DMS53 (cell line): ENCODE results near the gene SERINC5.
A peak's percentile ranks its signal among the peaks of the same experiment; 100 is the strongest.

Experiments used
- DNase-seq: peaks from one replicate; lab custom pipeline; 2025; lab: John Stamatoyannopoulos, UW

The SERINC5 gene

GRCh38 chr5:80093796-80094195, 162.1 kb downstream of the SERINC5 start:
- peak; percentile 23 for DNase-seq

- no peak for DNase-seq
Observed at GRCh38 chr5:80092486-80093107, 163.3 kb downstream of the SERINC5 start.

- peak; percentile 74 for DNase-seq
Observed at GRCh38 chr5:80091792-80092192, 164.1 kb downstream of the SERINC5 start.

GRCh38 chr5:80090884-80091166, 165.0 kb downstream of the SERINC5 start:
- DNase-seq, result no peak

GRCh38 chr5:80083101-80083890, 172.6 kb downstream of the SERINC5 start:
- peak; percentile 91 for DNase-seq

GRCh38 chr5:80082731-80083100, 173.1 kb downstream of the SERINC5 start:
- peak; percentile 90 for DNase-seq

DNA sequence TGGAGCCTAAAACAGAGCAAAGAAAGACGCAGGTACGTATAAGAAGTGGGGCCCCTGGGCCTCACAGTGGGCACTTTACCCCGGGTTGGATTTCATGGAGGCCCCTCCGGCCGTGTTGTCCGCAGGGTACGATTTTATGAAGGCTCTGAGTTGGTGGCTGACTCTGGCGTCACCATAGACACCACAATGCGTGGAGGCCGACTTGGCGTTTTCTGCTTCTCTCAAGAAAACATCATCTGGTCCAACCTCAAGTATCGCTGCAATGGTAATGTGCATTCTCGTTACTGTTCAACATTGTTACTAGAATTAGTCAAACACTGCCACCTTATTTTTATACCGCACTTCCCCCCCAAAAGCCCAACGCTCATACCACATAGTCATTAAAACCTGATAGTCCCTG, 173.6 kb downstream of the SERINC5 start:
- DNase-seq, result no peak

DNA sequence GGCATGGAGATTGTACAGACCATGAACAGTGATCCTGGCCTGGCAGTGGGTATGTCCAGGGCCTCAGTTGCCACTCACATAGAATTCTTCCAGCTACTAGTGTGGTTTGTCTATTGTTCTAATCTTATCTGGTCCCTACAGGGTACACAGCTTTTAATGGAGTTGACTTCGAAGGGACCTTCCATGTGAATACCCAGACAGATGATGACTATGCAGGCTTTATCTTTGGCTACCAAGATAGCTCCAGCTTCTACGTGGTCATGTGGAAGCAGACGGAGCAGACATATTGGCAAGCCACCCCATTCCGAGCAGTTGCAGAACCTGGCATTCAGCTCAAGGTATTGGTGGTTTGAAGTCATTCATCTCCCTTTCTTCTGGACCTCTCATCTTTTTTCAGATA, 176.9 kb downstream of the SERINC5 start:
- DNase-seq, result no peak

- no peak for DNase-seq
Observed at GRCh38 chr5:80077051-80077714, 178.7 kb downstream of the SERINC5 start.

- peak; percentile 40 for DNase-seq
Observed at GRCh38 chr5:80076131-80077050, 179.5 kb downstream of the SERINC5 start.

DNA sequence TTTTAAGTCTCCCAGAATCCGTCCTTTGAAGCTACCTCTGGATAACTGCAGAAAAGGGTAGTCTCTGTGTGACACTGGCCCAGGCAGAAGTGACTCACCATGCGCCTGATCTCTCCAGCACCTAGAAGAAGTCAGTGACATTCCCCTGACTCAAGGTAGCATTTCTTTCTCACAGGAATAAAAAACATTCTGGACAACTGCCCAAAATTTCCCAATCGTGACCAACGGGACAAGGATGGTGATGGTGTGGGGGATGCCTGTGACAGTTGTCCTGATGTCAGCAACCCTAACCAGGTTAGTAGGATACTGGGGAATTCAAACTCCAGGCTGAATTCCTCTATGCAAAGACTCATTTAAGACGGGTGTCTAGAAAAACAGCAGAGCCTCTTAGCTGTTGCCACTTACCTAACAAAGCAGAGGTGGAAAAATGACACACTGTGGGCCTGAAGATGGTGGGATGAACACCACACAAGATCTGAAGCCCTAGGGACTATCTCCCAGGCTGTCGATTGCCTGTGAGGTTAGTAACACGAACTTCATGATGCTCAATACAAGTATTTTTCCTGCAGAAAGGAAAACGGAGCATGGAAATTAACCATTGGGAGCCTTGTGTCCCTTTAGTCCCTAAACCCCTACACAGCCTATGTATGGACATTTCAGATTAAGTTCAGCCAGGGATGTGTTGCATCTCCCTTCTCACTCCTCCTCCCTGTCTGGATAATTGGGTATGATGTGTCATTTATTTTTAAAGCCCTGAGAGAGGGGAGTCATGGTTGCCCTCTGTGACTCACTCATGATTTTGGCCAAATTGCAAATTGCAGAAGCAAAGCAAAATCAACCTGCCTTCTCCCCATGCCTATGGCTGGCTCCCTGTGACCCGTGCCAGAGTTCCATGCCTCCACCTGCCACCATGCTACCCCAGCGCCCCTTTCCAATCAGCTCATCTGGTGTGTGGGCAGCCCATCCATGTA, 183.5 kb downstream of the SERINC5 start:
- no peak for DNase-seq

DNA sequence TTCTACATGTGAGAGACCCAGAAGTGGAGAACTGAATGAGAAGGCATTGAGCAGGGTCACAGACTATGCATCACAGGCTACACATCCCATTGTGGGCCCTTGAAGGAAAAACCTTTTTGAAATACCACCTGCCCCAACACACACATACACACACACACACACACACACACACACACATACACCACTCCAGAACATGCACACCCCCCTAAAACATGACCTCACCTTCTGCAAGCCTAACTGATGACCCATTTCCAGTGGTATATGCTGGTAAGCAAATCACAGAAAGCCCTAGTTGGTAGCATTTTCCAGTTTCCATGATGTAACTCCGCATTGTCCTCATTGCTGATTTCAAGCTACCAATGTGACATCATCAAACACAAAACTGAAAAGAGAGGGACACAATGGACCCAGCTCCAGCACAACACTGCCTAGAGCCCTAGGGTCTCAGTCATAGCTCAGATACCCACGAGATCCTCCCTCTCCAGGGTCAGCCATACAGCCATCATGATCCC, 184.3 kb downstream of the SERINC5 start:
- no peak for DNase-seq

DNA sequence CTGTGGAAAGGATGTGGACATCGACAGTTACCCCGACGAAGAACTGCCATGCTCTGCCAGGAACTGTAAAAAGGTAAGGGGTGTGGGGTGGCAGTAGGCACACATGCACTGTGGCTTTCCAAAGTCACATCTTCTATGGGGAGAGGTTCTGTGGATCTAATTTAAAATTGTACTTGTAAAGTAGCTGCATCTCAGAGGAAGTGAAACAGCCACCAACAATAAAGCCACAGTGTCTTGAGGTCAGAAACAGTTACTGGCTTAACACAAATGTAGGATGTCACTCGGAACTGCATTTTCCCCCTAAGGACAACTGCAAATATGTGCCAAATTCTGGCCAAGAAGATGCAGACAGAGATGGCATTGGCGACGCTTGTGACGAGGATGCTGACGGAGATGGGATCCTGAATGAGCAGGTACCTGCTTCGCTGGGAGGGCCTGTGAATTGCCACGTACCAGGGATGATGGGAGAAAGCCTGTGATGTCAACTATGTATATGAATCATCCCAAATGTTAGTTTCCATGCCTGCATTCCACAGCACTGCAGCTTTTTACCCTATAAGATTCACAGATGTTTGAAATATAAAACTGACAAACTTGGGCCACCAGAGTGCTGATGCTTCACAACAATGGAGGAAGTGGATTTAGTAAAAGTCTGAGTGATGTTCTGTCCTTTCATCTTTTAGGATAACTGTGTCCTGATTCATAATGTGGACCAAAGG, 185.4 kb downstream of the SERINC5 start:
- DNase-seq, result no peak

DNA sequence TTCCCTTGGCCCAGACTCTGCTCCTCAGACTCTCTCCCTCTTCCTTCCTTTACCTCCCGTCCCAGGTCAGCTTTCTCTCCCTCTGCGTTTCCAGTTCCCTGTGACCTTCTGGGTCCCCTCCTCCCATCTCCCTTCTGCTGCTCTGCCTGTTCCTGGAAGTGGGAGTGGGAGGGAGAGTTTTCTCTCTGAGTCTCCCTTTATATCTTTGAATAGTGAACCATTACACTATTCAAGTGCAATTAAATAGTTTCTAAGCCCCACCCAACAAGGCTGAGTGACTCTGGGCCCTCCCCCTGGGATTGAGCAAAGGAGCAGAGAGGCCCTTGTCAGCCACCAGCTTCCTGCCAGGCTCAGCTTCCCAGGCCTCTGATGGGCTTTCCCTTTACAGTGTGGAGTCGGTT, 185.9 kb downstream of the SERINC5 start:
- DNase-seq, result no peak

DNA sequence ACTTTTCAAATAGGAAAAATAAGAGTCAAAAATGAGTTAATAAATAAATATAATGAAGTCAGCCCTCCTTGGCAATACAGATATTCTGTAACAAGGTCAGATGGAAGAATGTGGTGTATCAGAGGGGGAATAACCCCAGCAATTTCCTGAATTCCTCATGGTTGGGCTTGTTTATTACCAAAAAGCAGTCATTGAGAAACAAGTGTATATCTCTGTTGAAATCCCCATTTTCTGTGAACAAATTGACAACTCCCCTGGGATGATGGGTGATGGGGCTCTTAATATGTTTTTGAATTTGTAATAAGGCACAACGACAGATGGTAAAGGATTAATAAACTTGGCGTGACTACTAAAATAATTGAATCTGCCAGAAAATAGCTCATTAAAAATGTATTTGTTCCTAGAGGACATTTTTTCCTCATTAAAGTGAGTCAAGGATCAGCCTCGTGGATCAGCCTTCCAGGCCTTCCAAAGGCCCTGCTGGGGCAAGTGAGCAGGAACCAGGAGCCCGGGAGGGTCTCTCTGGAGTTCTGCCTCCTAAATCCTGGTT, 186.5 kb downstream of the SERINC5 start:
- no peak for DNase-seq

DNA sequence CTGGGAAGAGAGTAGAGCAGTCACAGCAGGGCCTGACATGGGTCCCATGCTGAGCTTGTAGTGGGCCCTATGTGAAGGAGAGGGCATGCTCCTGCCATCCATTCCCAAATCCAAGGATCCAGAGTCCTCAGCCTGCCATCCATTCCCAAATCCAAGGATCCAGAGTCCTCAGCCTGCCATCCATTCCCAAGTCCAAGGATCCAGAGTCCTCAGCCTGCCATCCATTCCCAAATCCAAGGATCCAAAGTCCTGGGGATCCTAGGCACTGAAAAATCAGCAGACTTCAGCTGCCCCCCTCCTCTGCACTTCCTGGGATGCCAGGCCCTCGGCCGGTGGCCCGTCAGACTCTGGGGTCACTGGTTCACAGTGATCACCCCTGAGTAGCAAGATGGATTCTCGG, 187.1 kb downstream of the SERINC5 start:
- DNase-seq, result no peak

DNA sequence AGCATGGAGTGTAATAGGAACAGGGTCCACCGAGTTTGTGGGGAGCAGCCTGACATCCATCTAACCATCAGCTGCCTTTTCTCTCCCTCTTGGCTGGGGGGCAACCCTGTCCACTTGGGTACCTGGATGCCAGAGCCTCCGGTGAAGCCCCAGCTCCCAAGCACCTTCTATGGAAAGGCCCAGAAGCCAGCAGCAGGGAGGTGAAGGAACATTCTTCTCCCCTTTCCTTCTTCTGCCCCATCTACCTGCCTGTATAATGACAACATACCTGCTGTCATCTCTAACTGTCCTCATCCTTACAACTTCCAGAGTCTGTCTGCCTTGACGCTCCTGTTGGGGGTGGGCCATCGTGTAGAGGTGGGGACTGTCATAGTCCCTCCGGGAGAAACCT, 187.6 kb downstream of the SERINC5 start:
- no peak for DNase-seq

DNA sequence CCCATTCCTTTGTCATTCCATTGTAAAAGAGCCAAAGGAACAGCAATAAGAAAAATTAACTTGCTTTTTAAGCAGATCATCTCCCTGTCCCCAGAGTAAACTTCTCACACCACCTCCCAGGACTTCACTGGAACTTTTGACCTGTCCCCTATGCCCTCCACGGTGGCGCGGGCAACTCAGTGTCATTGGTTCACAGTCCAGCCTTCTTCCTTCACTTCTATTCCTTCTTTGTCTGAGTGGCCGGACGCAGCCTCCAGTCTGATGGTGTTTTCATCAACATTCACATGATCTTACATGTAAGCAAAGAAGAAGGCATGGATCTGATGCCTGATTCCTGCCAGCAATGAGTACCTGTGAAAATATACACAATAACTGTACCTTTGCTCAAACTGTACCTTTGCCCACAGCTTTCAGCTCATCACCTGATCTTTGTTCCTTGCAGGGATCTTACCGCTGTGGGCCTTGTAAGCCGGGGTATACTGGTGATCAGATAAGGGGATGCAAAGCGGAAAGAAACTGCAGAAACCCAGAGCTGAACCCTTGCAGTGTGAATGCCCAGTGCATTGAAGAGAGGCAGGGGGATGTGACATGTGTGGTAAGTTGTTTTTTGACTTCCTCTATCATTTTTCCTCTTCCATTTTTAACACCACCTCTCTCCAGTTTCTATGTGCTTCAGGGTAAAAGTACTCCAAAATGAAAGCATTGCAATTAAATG, 188.2 kb downstream of the SERINC5 start:
- no peak for DNase-seq

GRCh38 chr5:80067016-80067415, 188.8 kb downstream of the SERINC5 start:
- DNase-seq, result no peak
